GM13977 (cell line): Measurements from ENCODE around the gene MMAB.

Source experiments
- DNase-seq: peaks from one replicate; pipeline ENCODE4 v3.0.0; 2012; ENCODE audit warnings: low spot score
- in situ Hi-C: fragments of 300-500 bp; cut with MboI; formaldehyde crosslinking; loops from one replicate; pipeline ENCODE4 v1.12.0; 2022; ENCODE audit warnings: low sequenced_read_pairs, low pct_unique_long_range_greater_than_20kb, mixed read lengths, inconsistent platforms; ENCODE audit not compliant: unreplicated experiment
- TF ChIP-seq, protein P1 (sequence below): IDR thresholded peaks from 2 replicates; pipeline ENCODE4 v1.5.1; 2012; ENCODE audit warnings: mild to moderate bottlenecking, control low read depth; ENCODE audit not compliant: insufficient read depth; ENCODE audit errors: extremely low read depth, missing control alignments

Gene MMAB

DNA sequence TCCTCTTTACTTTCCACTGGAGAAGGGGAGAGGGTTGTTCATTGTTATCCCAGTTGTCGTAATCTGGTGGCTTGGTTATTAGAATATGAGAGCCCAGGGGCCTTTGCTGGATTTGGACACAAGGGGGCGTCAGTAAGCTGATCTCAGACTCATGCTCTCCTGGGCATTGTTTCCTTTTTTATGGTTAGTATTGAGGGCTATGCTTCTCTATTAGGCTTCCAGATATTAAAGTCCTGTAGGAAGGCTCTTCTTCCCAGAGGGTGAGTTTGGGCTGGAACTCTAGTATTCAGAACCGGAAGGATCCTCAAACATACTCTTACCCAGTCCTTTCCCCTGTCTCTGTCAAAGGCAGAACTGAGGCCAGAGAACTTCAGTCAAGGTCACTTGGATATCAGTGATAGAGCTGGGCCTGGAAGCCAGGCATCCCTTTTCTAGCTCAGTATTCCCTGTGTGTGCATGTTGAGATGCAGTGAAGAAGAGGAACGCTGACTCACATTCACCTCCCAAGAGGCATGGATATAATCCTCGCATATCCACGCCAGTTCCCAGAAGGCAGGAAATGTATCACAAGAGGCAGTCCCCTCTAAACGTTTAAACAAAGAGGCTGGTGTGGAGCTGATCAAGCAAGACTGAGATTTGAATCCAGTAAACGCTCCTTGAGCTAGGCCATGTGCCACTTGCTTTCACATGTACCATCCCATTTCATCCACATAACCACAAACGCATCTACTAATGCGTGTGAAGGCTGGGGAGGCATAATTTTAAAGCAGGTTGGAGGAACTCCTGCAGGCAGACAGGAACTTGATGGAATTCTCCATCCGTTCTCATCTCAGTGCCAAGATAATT, 54.3 kb downstream of the MMAB start:
- DNase-seq: peak; percentile 72
- in situ Hi-C loops: loop anchor here (10.0 kb wide), 1 partner anchor 256 kb away; no protein-coding TSS in a partner anchor
- TF ChIP-seq, protein P1, sequence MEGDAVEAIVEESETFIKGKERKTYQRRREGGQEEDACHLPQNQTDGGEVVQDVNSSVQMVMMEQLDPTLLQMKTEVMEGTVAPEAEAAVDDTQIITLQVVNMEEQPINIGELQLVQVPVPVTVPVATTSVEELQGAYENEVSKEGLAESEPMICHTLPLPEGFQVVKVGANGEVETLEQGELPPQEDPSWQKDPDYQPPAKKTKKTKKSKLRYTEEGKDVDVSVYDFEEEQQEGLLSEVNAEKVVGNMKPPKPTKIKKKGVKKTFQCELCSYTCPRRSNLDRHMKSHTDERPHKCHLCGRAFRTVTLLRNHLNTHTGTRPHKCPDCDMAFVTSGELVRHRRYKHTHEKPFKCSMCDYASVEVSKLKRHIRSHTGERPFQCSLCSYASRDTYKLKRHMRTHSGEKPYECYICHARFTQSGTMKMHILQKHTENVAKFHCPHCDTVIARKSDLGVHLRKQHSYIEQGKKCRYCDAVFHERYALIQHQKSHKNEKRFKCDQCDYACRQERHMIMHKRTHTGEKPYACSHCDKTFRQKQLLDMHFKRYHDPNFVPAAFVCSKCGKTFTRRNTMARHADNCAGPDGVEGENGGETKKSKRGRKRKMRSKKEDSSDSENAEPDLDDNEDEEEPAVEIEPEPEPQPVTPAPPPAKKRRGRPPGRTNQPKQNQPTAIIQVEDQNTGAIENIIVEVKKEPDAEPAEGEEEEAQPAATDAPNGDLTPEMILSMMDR: peak; percentile 64

DNA sequence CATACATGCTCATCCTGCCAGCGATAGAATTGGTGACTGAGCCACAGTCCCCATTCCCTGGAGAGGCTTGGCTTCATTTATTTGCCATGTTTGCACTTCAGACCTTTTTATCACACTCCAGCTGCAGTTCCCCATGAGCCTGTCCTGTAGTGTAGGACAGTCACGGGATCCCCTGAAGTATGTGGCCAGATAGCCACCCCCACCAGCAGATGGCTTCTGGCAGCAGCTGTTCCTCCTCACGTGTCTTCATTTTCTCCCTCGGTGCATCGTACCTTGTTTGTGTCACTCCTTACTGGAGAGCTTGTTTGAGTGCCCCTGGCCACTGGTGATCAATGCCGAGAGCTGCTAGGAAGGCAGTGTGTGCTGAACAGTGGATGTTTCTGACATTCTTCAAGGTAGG, 55.7 kb downstream of the MMAB start:
- TF ChIP-seq, protein P1: no peak
- DNase-seq: no peak
- in situ Hi-C loops: loop anchor here (10.0 kb wide), 1 partner anchor 257 kb away; no protein-coding TSS in a partner anchor

DNA sequence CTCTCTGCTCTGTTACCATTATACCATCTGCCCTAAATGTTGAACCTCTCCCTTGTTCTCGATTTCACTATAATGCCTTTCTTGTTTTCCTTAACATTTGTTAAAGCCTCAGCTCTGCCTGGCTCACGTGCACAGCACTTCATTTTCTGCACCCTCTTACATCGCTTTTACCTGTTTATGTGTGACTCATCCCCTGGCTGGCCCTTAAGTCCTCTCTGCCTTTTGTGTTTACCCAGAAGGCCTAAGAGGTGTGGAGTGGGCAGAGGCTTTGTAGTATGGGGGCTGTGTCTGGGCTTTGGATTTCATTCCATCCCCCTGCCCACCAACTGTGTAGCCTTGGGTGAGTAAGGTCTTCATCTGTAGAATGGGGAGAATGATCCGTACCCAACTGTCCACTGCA, 59.3 kb downstream of the MMAB start:
- TF ChIP-seq, protein P1: no peak
- in situ Hi-C loops: loop anchor here (10.0 kb wide), 1 partner anchor 261 kb away; no protein-coding TSS in a partner anchor
- DNase-seq: no peak

DNA sequence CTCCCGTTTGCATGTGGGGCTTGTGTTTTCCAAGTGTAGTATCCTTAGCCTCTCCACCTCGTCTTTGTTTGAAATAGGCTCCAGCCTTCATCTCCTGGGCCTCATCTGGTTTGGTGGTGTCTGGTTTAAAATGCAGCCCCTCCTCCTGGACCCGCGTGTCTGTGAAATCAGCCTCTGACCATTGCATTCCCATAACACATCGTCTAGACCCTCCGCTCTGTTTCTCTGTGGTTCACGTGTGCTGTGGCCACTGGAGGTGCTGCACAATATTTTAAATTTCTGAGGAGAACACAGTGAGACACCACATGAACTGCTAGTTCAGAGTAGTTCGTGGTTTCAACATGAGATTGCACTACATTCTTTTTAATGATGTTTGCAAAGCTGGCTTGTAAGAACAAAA, 60.3 kb downstream of the MMAB start:
- in situ Hi-C loops: loop anchor here (10.0 kb wide), 1 partner anchor 262 kb away; no protein-coding TSS in a partner anchor
- DNase-seq: no peak
- TF ChIP-seq, protein P1: no peak

DNA sequence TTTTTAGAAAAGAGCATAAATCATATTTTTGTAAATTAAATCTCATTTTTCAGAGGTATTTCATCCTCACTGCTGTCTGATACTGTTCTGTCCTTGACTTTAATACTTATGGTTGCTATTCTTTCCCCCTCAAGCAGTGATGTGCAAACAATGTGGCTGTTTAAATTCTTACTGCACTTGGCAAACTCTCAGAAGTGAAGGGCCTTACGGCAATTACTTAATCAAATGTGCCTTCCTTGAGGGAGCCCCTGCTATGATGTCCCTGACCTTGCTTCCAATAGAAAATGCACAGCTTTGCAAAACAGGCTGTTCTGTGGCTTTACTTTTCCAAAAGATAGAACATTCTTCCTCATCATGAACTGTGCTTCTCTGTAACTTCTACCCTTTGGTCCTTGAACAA, 60.7 kb downstream of the MMAB start:
- TF ChIP-seq, protein P1: no peak
- in situ Hi-C loops: loop anchor here (10.0 kb wide), 1 partner anchor 262 kb away; no protein-coding TSS in a partner anchor
- no peak for DNase-seq

DNA sequence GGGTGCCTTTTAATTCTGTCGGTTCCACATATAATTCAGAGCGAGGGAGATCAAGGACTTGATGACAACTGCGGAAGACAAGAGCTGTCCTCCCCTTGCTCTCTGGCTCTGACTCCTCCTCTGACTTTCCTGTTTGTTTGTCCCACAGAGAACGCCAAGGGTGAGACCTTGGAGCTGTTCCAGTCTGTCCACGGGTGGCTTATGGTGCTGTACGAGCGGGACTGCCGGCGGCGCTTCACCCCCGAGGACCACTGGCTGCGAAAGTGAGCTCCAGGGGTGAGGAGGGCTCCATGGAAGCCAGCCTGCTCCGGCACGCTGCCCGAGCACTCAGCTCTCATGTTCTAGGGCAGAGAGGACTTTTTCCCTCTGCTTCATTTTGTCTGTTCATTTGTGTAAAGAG, 63.1 kb downstream of the MMAB start:
- no peak for DNase-seq
- TF ChIP-seq, protein P1: no peak
- in situ Hi-C loops: loop anchor here (10.0 kb wide), 1 partner anchor 265 kb away; no protein-coding TSS in a partner anchor
